ENCODE data around the gene GMCL2. TPM values are rescaled to one million over a fixed set of nuclear protein-coding genes. Genes with fewer than 3 reads are reported as not detected.

Gene GMCL2
- total RNA-seq, 1 experiment from 2014 or later: not detected

DNA sequence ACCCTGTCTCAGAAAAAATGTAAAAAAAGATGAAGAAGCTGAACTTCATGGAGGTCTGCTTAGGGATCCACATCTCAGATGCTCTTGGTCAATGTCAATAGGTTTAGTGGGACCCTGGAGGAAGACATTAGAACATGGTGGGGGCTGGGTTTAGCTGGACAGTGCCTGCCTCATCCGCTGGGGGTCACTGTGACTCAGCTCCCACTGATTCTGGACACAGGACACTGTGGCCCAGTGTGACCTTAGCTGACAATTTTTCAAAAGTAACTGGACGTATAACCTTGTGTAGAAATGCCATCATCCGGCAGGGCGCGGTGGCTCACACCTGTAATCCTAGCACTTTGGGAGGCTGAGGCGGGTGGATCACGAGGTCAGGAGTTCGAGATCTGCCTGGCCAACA, 9.8 kb upstream of the GMCL2 start:
- no peak overlapping the region for H3K9ac ChIP-seq (ENCODE audit: low read length)
- peaks cover 16% of the 10 kb centered on the region for H3K4me1 ChIP-seq (ENCODE audit: insufficient read depth, low read length)
- ChIA-PET CTCF (no interaction called here), POLR2A (ENCODE audit: unreplicated experiment) (no interaction called here)
- BruUV-seq (replicated peaks): no TSS peak
- no peak for DNase-seq
- H3K9me2 ChIP-seq (replicated peaks; ENCODE audit: low read length): no peaks in the 10 kb centered on the region
- H2AFZ ChIP-seq (ENCODE audit: low read length): no peak overlapping the region
- no peaks in the 10 kb centered on the region for H3F3A ChIP-seq (ENCODE audit: low read length, unreplicated experiment)
- no peaks in the 10 kb centered on the region for H3K36me3 ChIP-seq (ENCODE audit: low read depth, low read length)
- H3K4me2 ChIP-seq (ENCODE audit: low read length): no peak overlapping the region
- intact Hi-C loops (cut with micrococcal nuclease): no loop called here
- no peaks in the 10 kb centered on the region for H3K9me3 ChIP-seq (ENCODE audit: low read length)
- no peaks in the 10 kb centered on the region for H3K79me2 ChIP-seq (ENCODE audit: low read length)
- H4K20me1 ChIP-seq (ENCODE audit: low read length): no peaks in the 10 kb centered on the region
- no peak overlapping the region for H3K4me3 ChIP-seq (ENCODE audit: low read length)
- no peak overlapping the region for H3K27ac ChIP-seq (ENCODE audit: low read length)
- TF ChIP-seq, protein P1, sequence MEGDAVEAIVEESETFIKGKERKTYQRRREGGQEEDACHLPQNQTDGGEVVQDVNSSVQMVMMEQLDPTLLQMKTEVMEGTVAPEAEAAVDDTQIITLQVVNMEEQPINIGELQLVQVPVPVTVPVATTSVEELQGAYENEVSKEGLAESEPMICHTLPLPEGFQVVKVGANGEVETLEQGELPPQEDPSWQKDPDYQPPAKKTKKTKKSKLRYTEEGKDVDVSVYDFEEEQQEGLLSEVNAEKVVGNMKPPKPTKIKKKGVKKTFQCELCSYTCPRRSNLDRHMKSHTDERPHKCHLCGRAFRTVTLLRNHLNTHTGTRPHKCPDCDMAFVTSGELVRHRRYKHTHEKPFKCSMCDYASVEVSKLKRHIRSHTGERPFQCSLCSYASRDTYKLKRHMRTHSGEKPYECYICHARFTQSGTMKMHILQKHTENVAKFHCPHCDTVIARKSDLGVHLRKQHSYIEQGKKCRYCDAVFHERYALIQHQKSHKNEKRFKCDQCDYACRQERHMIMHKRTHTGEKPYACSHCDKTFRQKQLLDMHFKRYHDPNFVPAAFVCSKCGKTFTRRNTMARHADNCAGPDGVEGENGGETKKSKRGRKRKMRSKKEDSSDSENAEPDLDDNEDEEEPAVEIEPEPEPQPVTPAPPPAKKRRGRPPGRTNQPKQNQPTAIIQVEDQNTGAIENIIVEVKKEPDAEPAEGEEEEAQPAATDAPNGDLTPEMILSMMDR (conservative IDR thresholded peaks at IDR 0.05; ENCODE audit: low read depth, low read length): peak; percentile 55
- TF ChIP-seq EZH2phosphoT487 (IDR thresholded peaks at IDR 0.05; ENCODE audit: borderline replicate concordance, low read length) (no peak), EZH2 (IDR thresholded peaks at IDR 0.05; ENCODE audit: low read length, unreplicated experiment) (no peak)
- H3K27me3 ChIP-seq (ENCODE audit: low read length): no peaks in the 10 kb centered on the region
- ATAC-seq: no peak; the same call in 1 of the 2 replicates

DNA sequence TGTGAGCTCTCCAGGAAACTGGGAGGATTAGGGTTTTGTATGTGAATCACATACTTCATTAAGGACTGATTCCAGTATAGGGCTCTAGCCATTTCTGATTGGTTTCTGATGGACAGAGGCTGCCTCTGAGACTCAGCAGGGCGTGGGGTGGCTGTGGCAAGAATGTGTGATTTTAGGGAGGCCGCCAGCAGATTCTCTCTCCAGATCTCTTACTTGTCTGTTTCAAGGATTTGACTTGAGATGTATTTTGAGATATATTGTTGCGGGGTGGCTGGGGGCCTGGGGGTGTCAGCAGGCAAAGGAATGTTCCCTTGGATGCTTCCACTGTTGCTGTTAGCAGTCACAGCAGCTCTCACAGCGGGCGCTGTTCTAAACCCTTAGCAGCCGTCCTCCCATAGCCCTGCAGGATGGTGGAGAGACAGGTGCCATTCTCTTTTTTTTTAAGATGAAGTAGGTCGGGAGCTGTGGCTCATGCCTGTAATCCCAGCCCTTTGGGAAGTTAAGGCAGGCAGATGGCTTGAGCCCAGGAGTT, 9.2 kb upstream of the GMCL2 start:
- intact Hi-C loops (cut with micrococcal nuclease): no loop called here
- Histone ChIP-seq H3K36me3 (ENCODE audit: low read depth, low read length) (no peaks in the 10 kb centered on the region), H3K27me3 (ENCODE audit: low read length) (no peaks in the 10 kb centered on the region), H3K9me3 (ENCODE audit: low read length) (no peaks in the 10 kb centered on the region), H3K79me2 (ENCODE audit: low read length) (no peaks in the 10 kb centered on the region), H4K20me1 (ENCODE audit: low read length) (no peaks in the 10 kb centered on the region), H3K4me1 (ENCODE audit: insufficient read depth, low read length) (peaks cover 9% of the 10 kb centered on the region), H3F3A (ENCODE audit: low read length, unreplicated experiment) (no peaks in the 10 kb centered on the region), H3K9me2 (replicated peaks; ENCODE audit: low read length) (no peaks in the 10 kb centered on the region), H3K27ac (ENCODE audit: low read length) (no peak overlapping the region), H3K9ac (ENCODE audit: low read length) (no peak overlapping the region), H3K4me3 (ENCODE audit: low read length) (no peak overlapping the region), H2AFZ (ENCODE audit: low read length) (no peak overlapping the region), H3K4me2 (ENCODE audit: low read length) (no peak overlapping the region)
- ATAC-seq (no peak), DNase-seq (no peak)
- BruUV-seq (replicated peaks): no TSS peak
- POLR2A ChIA-PET (ENCODE audit: unreplicated experiment): no interaction called here
- CTCF ChIA-PET: no interaction called here
- TF ChIP-seq EZH2phosphoT487 (IDR thresholded peaks at IDR 0.05; ENCODE audit: borderline replicate concordance, low read length): no peak
- TF ChIP-seq, protein P1 (conservative IDR thresholded peaks at IDR 0.05; ENCODE audit: low read depth, low read length): no peak
- TF ChIP-seq EZH2 (IDR thresholded peaks at IDR 0.05; ENCODE audit: low read length, unreplicated experiment): no peak

DNA sequence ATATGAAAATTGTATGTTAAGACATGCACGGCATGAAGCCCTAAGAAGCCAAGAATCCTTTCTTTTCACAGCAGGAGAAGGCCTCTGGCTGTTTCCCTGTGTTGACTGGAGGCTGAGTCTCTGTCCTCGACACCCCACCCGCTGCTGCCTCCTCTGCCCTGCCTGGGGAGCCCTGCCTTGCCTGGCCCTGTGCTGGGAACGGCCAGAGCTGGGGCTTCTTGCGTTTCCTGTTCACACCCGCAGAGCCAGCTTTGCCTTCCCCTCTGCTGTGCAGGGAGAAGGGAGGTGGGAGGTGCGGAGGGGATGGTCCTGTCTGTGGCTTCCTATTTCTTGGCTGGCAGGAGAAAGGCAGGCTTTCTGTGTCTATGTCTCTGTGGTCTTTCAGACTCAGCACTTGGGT, 6.9 kb upstream of the GMCL2 start:
- H3K4me3 ChIP-seq (ENCODE audit: low read length): no peak overlapping the region
- DNase-seq (no peak), ATAC-seq (no peak)
- no peaks in the 10 kb centered on the region for H3F3A ChIP-seq (ENCODE audit: low read length, unreplicated experiment)
- ChIA-PET POLR2A (ENCODE audit: unreplicated experiment) (no interaction called here), CTCF (no interaction called here)
- H4K20me1 ChIP-seq (ENCODE audit: low read length): no peaks in the 10 kb centered on the region
- no peaks in the 10 kb centered on the region for H3K27me3 ChIP-seq (ENCODE audit: low read length)
- no peaks in the 10 kb centered on the region for H3K9me3 ChIP-seq (ENCODE audit: low read length)
- H3K9me2 ChIP-seq (replicated peaks; ENCODE audit: low read length): no peaks in the 10 kb centered on the region
- intact Hi-C loops (cut with micrococcal nuclease): no loop called here
- no peak overlapping the region for H2AFZ ChIP-seq (ENCODE audit: low read length)
- no peak overlapping the region for H3K4me2 ChIP-seq (ENCODE audit: low read length)
- no peak overlapping the region for H3K9ac ChIP-seq (ENCODE audit: low read length)
- no peak for TF ChIP-seq EZH2phosphoT487 (IDR thresholded peaks at IDR 0.05; ENCODE audit: borderline replicate concordance, low read length)
- TF ChIP-seq EZH2 (IDR thresholded peaks at IDR 0.05; ENCODE audit: low read length, unreplicated experiment): no peak
- TF ChIP-seq, protein P1 (conservative IDR thresholded peaks at IDR 0.05; ENCODE audit: low read depth, low read length): no peak
- no peak overlapping the region for H3K27ac ChIP-seq (ENCODE audit: low read length)
- BruUV-seq (replicated peaks): no TSS peak
- H3K4me1 ChIP-seq (ENCODE audit: insufficient read depth, low read length): peaks cover 8% of the 10 kb centered on the region
- no peaks in the 10 kb centered on the region for H3K79me2 ChIP-seq (ENCODE audit: low read length)
- H3K36me3 ChIP-seq (ENCODE audit: low read depth, low read length): no peaks in the 10 kb centered on the region
